Endodermal cell (in vitro differentiated cells): ENCODE data around the gene PSENEN. TPM values are rescaled to one million over a fixed set of nuclear protein-coding genes. Genes with fewer than 3 reads are reported as not detected.

Experiments used
- DNase-seq: peaks from one replicate; pipeline ENCODE4 v3.0.0-alpha.2; 2017
- H3K27ac ChIP-seq: 2 replicates; pipeline ENCODE4 v1.5.1; 2013; ENCODE audit warnings: mild to moderate bottlenecking, low read depth, low read length, moderate library complexity
- H3K27me3 ChIP-seq: 2 replicates; pipeline ENCODE4 v1.6.1; 2013; ENCODE audit warnings: mild to moderate bottlenecking, low read length, moderate library complexity; ENCODE audit not compliant: insufficient read depth, control insufficient read depth, poor library complexity, severe bottlenecking
- H3K36me3 ChIP-seq: 2 replicates; pipeline ENCODE4 v1.7.0; 2013; ENCODE audit warnings: mild to moderate bottlenecking, low read length, moderate library complexity; ENCODE audit not compliant: control insufficient read depth, insufficient read depth
- H3K4me1 ChIP-seq: one replicate; pipeline ENCODE4 v1.7.0; 2013; ENCODE audit warnings: low read length; ENCODE audit not compliant: control insufficient read depth, insufficient read depth
- H3K4me3 ChIP-seq: 2 replicates; pipeline ENCODE4 v1.5.1; 2013; ENCODE audit warnings: mild to moderate bottlenecking, low read length, moderate library complexity
- H3K9ac ChIP-seq: 2 replicates; pipeline ENCODE4 v1.6.1; 2013; ENCODE audit warnings: mild to moderate bottlenecking, low read length, moderate library complexity; ENCODE audit not compliant: poor library complexity, severe bottlenecking; ENCODE audit errors: extremely low read depth
- H3K9me3 ChIP-seq: 2 replicates; pipeline ENCODE4 v1.6.1; 2013; ENCODE audit warnings: mild to moderate bottlenecking, low read length, moderate library complexity; ENCODE audit not compliant: control insufficient read depth
- H3K27ac Mint-ChIP-seq: 2 replicates; pipeline ENCODE4 v1.8.0; 2020; ENCODE audit warnings: mixed read lengths
- H3K27me3 Mint-ChIP-seq: 2 replicates; pipeline ENCODE4 v1.8.0; 2021; ENCODE audit warnings: mild to moderate bottlenecking, mixed read lengths; ENCODE audit not compliant: insufficient read depth
- H3K36me3 Mint-ChIP-seq: 2 replicates; pipeline ENCODE4 v1.8.0; 2020; ENCODE audit warnings: low read depth, mixed read lengths
- H3K4me1 Mint-ChIP-seq: 2 replicates; pipeline ENCODE4 v1.8.0; 2020; ENCODE audit warnings: mixed read lengths
- H3K4me3 Mint-ChIP-seq: 2 replicates; pipeline ENCODE4 v1.8.0; 2020; ENCODE audit warnings: mild to moderate bottlenecking, moderate library complexity, mixed read lengths
- H3K9me3 Mint-ChIP-seq: 2 replicates; pipeline ENCODE4 v1.8.0; 2020; ENCODE audit warnings: mild to moderate bottlenecking, mixed read lengths
- CTCF ChIP-seq: fragments of 200-600 bp; sonication (generic); conservative IDR thresholded peaks from 2 replicates; pipeline ENCODE4 v1.5.0; 2021; ENCODE audit warnings: antibody characterized with exemption, mild to moderate bottlenecking
- WGBS, 2 experiments: methylation state at CpG; one replicate each; pipeline versions ENCODE4 v1.1.5 to v1.1.7; 2013; ENCODE audit warnings: missing lambda C conversion rate in 2 of 2, mixed read lengths in 1 of 2; ENCODE audit not compliant: insufficient coverage in 1 of 2, insufficient read length in 1 of 2; 5-methylcytosine and 5-hydroxymethylcytosine counted together
- total RNA-seq, 2 donors: library from RNA; stranded (reverse); fragmentation: NEBNext Ultra II Directional in 1 of 2; extraction: Animal tissue kit (Norgen Biotek cat#: 25700) in 1 of 2; gene quantifications; 2 replicates in 1 of 2; 3 replicates in 1 of 2; pipeline ENCODE4 v1.2.1, GENCODE V29; 2021

The PSENEN gene
- total RNA-seq, 2 donors from 2014 or later: 101 to 109 TPM

- peaks cover 11% of the 10 kb centered on the region for H3K27me3 ChIP-seq
- TF ChIP-seq CTCF: no peak
- Mint-ChIP-seq H3K9me3 (no peaks in the 10 kb centered on the region), H3K36me3 (no peaks in the 10 kb centered on the region), H3K4me1 (peaks cover 2% of the 10 kb centered on the region), H3K4me3 (peak overlapping the region; percentile 57), H3K27me3 (peaks cover 26% of the 10 kb centered on the region), H3K27ac (peak overlapping the region; percentile 90)
- H3K36me3 ChIP-seq: no peaks in the 10 kb centered on the region
- H3K27ac ChIP-seq: no peak overlapping the region
- H3K4me3 ChIP-seq: peak overlapping the region; percentile 85
- peak overlapping the region; percentile 25 for H3K9ac ChIP-seq
- 1 to 6% methylated on average over 7 to 50 of the region's 50 CpGs for WGBS, 2 experiments
- no peaks in the 10 kb centered on the region for H3K4me1 ChIP-seq
- DNase-seq: peak; percentile 99
- H3K9me3 ChIP-seq: no peaks in the 10 kb centered on the region
Measured at GRCh38 chr19:35702223-35703012, 43.0 kb upstream of the PSENEN start.

- Histone ChIP-seq H3K27ac (no peak overlapping the region), H3K27me3 (peaks cover 11% of the 10 kb centered on the region), H3K4me3 (no peak overlapping the region), H3K36me3 (no peaks in the 10 kb centered on the region), H3K9ac (no peak overlapping the region), H3K4me1 (no peaks in the 10 kb centered on the region), H3K9me3 (no peaks in the 10 kb centered on the region)
- Mint-ChIP-seq H3K36me3 (no peaks in the 10 kb centered on the region), H3K27me3 (peaks cover 26% of the 10 kb centered on the region), H3K27ac (no peak overlapping the region), H3K4me1 (peaks cover 2% of the 10 kb centered on the region), H3K9me3 (no peaks in the 10 kb centered on the region), H3K4me3 (peak overlapping the region; percentile 57)
- no peak for TF ChIP-seq CTCF
- 68 to 70% methylated on average over 5 to 8 of the region's 9 CpGs for WGBS, 2 experiments
- peak; percentile 71 for DNase-seq
Measured at GRCh38 chr19:35703343-35703742, 42.1 kb upstream of the PSENEN start.

GRCh38 chr19:35704218-35704617, 41.2 kb upstream of the PSENEN start, which contains the start of gene ZBTB32:
Gene ZBTB32, plus strand, starts transcription at chr19:35704558. Its CDS starts 10,069 bp downstream, at chr19:35714627.
- no peak within 1 kb of the TSS for H3K4me3 ChIP-seq
- H3K4me3 Mint-ChIP-seq: no peak within 1 kb of the TSS
- H3K9me3 Mint-ChIP-seq: no peaks in the 10 kb centered on the region
- H3K9me3 ChIP-seq: no peaks in the 10 kb centered on the region
- DNase-seq: peak; percentile 91
- H3K27me3 Mint-ChIP-seq: peaks cover 26% of the 10 kb centered on the region
- H3K27ac ChIP-seq: no peak within 1 kb of the TSS
- H3K4me1 ChIP-seq: no peaks in the 10 kb centered on the region
- 37 to 43% methylated on average over 22 to 24 of the region's 24 CpGs for WGBS, 2 experiments
- H3K36me3 ChIP-seq: no peaks in the 10 kb centered on the region
- H3K36me3 Mint-ChIP-seq: no peaks in the 10 kb centered on the region
- H3K27ac Mint-ChIP-seq: no peak within 1 kb of the TSS
- H3K9ac ChIP-seq: no peak within 1 kb of the TSS
- peaks cover 11% of the 10 kb centered on the region for H3K27me3 ChIP-seq
- TF ChIP-seq CTCF: no peak
- H3K4me1 Mint-ChIP-seq: peaks cover 2% of the 10 kb centered on the region
